Liver (tissue), 9 donors: Measurements from ENCODE around the gene ENTPD6. TPM values are rescaled to one million over a fixed set of nuclear protein-coding genes. Genes with fewer than 3 reads are reported as not detected.

ENCODE experiments used
- DNase-seq: peaks from one replicate; pipeline ENCODE4 v3.0.0-alpha.2; 2017; ENCODE audit warnings: low spot score
- H3K27ac ChIP-seq, 2 donors: one replicate each; pipeline ENCODE4 v1.7.0; 2013; ENCODE audit warnings: inconsistent platforms in 2 of 2, low read length in 2 of 2, control low read depth in 1 of 2, low read depth in 1 of 2, mild to moderate bottlenecking in 1 of 2
- H3K27me3 ChIP-seq, 4 donors: one replicate each; pipeline versions ENCODE4 v1.6.1 to v1.7.0; 2013; ENCODE audit warnings: low read length in 3 of 4, inconsistent platforms in 1 of 4, mild to moderate bottlenecking in 1 of 4, moderate library complexity in 1 of 4; ENCODE audit not compliant: control insufficient read depth in 4 of 4, insufficient read depth in 4 of 4
- H3K36me3 ChIP-seq, 4 donors: one replicate each; pipeline versions ENCODE4 v1.6.1 to v1.7.0; 2013; ENCODE audit warnings: low read length in 3 of 4, mild to moderate bottlenecking in 3 of 4, low read depth in 1 of 4, moderate library complexity in 1 of 4; ENCODE audit not compliant: control insufficient read depth in 4 of 4, insufficient read depth in 3 of 4
- H3K4me1 ChIP-seq, 4 donors: one replicate each; pipeline versions ENCODE4 v1.6.1 to v1.7.0; 2013; ENCODE audit warnings: low read length in 3 of 4, mild to moderate bottlenecking in 3 of 4, moderate library complexity in 1 of 4; ENCODE audit not compliant: control insufficient read depth in 4 of 4, insufficient read depth in 4 of 4
- H3K4me3 ChIP-seq, 3 donors: one replicate each; pipeline versions ENCODE4 v1.6.1 to v1.7.0; 2013; ENCODE audit warnings: low read length in 3 of 3, control low read depth in 1 of 3, low read depth in 1 of 3, mild to moderate bottlenecking in 1 of 3
- H3K9ac ChIP-seq, 2 donors: one replicate each; pipeline ENCODE4 v1.7.0; 2013; ENCODE audit warnings: low read length in 2 of 2, mild to moderate bottlenecking in 2 of 2, moderate library complexity in 2 of 2, control low read depth in 1 of 2, low read depth in 1 of 2
- H3K9me3 ChIP-seq, 4 donors: one replicate each; pipeline versions ENCODE4 v1.6.1 to v1.7.0; 2013; ENCODE audit warnings: low read length in 3 of 4; ENCODE audit not compliant: control insufficient read depth in 4 of 4
- EGR1 ChIP-seq, 2 donors: IDR thresholded peaks; 2 replicates each; pipeline ENCODE4 v1.6.1; 2016 to 2018; ENCODE audit warnings: antibody characterized with exemption in 2 of 2, low read depth in 2 of 2
- FOXA1 ChIP-seq: IDR thresholded peaks from 2 replicates; pipeline ENCODE4 v1.6.1; 2016; ENCODE audit warnings: antibody characterized with exemption
- FOXA2 ChIP-seq: IDR thresholded peaks from 2 replicates; pipeline ENCODE4 v1.6.1; 2016; ENCODE audit warnings: antibody characterized with exemption
- HNF4A ChIP-seq, 2 donors: conservative IDR thresholded peaks; 2 replicates each; pipeline ENCODE4 v1.6.1; 2016; ENCODE audit warnings: antibody characterized with exemption in 2 of 2, mild to moderate bottlenecking in 2 of 2
- HNF4G ChIP-seq: IDR thresholded peaks from 2 replicates; pipeline ENCODE4 v1.6.1; 2016; ENCODE audit warnings: antibody characterized with exemption
- NR2F2 ChIP-seq: IDR thresholded peaks from 2 replicates; pipeline ENCODE4 v1.6.1; 2016; ENCODE audit warnings: antibody characterized with exemption
- RAD21 ChIP-seq, 2 donors: IDR thresholded peaks; 2 replicates each; pipeline ENCODE4 v1.6.1; 2016; ENCODE audit warnings: antibody characterized with exemption in 2 of 2, mild to moderate bottlenecking in 2 of 2
- RXRA ChIP-seq, 2 donors: IDR thresholded peaks; 2 replicates each; pipeline ENCODE4 v1.6.1; 2017 to 2018; ENCODE audit warnings: antibody characterized with exemption in 2 of 2, mild to moderate bottlenecking in 1 of 2
- SP1 ChIP-seq: IDR thresholded peaks from 2 replicates; pipeline ENCODE4 v1.6.1; 2018; ENCODE audit warnings: antibody characterized with exemption, mild to moderate bottlenecking
- TAF1 ChIP-seq: conservative IDR thresholded peaks from 2 replicates; pipeline ENCODE4 v1.6.1; 2016; ENCODE audit warnings: antibody characterized with exemption, mild to moderate bottlenecking
- YY1 ChIP-seq: IDR thresholded peaks from 2 replicates; pipeline ENCODE4 v1.6.1; 2016; ENCODE audit warnings: antibody characterized with exemption, mild to moderate bottlenecking
- WGBS: extraction: QIAGEN DNeasy Blood & Tissue Kit; methylation state at CpG from one replicate; pipeline ENCODE4 v1.1.7; 2013; 5-methylcytosine and 5-hydroxymethylcytosine counted together
- polyA plus RNA-seq, 2 donors: library from polyadenylated mRNA; stranded (reverse) in 1 of 2; unstranded in 1 of 2; fragments of 200-250 nt in 1 of 2; fragments of >200 nt in 1 of 2; fragmentation: Nextera tagmentation in 1 of 2; extraction: Ambion mirVana in 1 of 2; gene quantifications; one replicate each; pipeline versions ENCODE4 v1.2.1 to v1.2.3, GENCODE V29; 2013 to 2015
- total RNA-seq, 2 donors: library from RNA; depleted of rRNA; stranded (reverse); fragments of >200 nt; gene quantifications; one replicate each; pipeline ENCODE4 v1.2.3, GENCODE V29; 2014
- TF ChIP-seq, protein P1 (sequence below): IDR thresholded peaks from 2 replicates; pipeline ENCODE4 v1.6.1; 2016; ENCODE audit warnings: antibody characterized with exemption
- TF ChIP-seq, protein P2 (sequence below): fragments of 150-350 bp; IDR thresholded peaks from 2 replicates; pipeline ENCODE4 v1.5.1; 2017; ENCODE audit warnings: improper control_type of control experiment, low read depth, low read length; ENCODE audit not compliant: missing input control
- TF ChIP-seq, protein P3 (sequence below): IDR thresholded peaks from 2 replicates; pipeline ENCODE4 v1.6.1; 2016; ENCODE audit warnings: antibody characterized with exemption, mild to moderate bottlenecking
- donor health status: healthy.
- donor health status: healthy.
- donor health status: healthy.
- donor health status: healthy.
- donor health status: healthy.

The ENTPD6 gene
- total and polyA plus RNA-seq, 4 donors, result 14.9 to 29.9 (median 24.4) TPM

DNA sequence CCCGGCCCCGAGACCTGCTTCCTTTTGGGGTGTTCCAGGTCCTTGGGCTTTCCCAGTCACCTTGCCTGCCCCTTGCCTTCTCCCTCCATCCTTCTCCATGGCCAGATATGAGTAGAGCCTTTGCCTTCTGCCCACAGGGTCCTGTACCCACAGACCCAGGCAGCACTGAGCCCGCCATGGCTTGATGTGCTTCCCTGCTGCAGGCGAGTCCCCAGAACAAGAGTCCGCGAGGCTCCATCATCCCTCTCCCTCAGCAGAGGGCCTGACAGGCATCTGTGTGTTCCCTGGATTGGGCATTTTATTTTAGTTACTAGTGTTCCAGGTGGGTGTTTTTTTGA, 74.3 kb downstream of the ENTPD6 start:
- Histone ChIP-seq H3K36me3 (peaks cover 0 to 28% (median 5%) of the 10 kb centered on the region in 4 donors), H3K4me1 (no peaks in the 10 kb centered on the region), H3K9me3 (no peaks in the 10 kb centered on the region), H3K27me3 (no peaks in the 10 kb centered on the region), H3K27ac (no peak overlapping the region), H3K4me3 (no peak overlapping the region), H3K9ac (no peak overlapping the region)
- no peak for TF ChIP-seq RXRA (IDR thresholded peaks at IDR 0.05)
- no peak for TF ChIP-seq EGR1 (IDR thresholded peaks at IDR 0.05; ENCODE audit: low read depth in 2 of 2)
- TF ChIP-seq, protein P1, sequence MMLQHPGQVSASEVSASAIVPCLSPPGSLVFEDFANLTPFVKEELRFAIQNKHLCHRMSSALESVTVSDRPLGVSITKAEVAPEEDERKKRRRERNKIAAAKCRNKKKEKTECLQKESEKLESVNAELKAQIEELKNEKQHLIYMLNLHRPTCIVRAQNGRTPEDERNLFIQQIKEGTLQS, result no peak
- no peak for TF ChIP-seq YY1
- TF ChIP-seq HNF4A (conservative IDR thresholded peaks at IDR 0.05), result no peak
- no peak for DNase-seq
- 98% methylated on average over 6 of the region's 6 CpGs for WGBS

DNA sequence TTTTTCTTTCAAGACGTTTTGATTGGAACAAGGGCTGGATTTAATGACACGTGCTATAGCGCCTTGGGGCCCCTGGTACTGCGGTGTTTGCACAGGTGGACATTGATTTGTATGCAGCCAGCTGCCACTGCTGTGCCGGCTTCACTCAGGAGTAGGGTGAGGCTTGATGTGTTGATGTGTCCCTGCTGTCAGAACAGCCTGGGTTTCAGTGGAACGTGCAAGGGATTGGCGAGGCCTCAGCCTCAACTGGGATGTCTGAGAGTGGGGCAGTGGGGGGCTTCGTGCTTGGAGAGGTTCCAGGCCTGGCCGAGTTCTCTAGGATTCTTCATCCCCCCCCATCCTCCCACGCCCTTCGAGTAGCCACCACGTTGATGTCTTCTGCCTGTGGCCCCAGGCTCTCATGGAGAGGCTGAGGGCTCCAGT, 75.3 kb downstream of the ENTPD6 start:
- no peak overlapping the region for H3K27ac ChIP-seq
- no peak overlapping the region for H3K4me3 ChIP-seq
- 88% methylated on average over 12 of the region's 12 CpGs for WGBS
- H3K9ac ChIP-seq, result no peak overlapping the region
- H3K36me3 ChIP-seq, result peaks cover 0 to 29% (median 5%) of the 10 kb centered on the region in 4 donors
- H3K9me3 ChIP-seq, result no peaks in the 10 kb centered on the region
- H3K27me3 ChIP-seq, result no peaks in the 10 kb centered on the region
- TF ChIP-seq RXRA (IDR thresholded peaks at IDR 0.05) (no peak), TAF1 (no peak), HNF4A (conservative IDR thresholded peaks at IDR 0.05) (no peak), RAD21 (IDR thresholded peaks at IDR 0.05) (no peak), SP1 (no peak), FOXA2 (no peak), NR2F2 (no peak), HNF4G (no peak), YY1 (no peak), EGR1 (IDR thresholded peaks at IDR 0.05; ENCODE audit: low read depth in 2 of 2) (no peak), FOXA1 (no peak)
- TF ChIP-seq, protein P1, result no peak
- TF ChIP-seq, protein P2, sequence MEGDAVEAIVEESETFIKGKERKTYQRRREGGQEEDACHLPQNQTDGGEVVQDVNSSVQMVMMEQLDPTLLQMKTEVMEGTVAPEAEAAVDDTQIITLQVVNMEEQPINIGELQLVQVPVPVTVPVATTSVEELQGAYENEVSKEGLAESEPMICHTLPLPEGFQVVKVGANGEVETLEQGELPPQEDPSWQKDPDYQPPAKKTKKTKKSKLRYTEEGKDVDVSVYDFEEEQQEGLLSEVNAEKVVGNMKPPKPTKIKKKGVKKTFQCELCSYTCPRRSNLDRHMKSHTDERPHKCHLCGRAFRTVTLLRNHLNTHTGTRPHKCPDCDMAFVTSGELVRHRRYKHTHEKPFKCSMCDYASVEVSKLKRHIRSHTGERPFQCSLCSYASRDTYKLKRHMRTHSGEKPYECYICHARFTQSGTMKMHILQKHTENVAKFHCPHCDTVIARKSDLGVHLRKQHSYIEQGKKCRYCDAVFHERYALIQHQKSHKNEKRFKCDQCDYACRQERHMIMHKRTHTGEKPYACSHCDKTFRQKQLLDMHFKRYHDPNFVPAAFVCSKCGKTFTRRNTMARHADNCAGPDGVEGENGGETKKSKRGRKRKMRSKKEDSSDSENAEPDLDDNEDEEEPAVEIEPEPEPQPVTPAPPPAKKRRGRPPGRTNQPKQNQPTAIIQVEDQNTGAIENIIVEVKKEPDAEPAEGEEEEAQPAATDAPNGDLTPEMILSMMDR, result no peak
- TF ChIP-seq, protein P3, sequence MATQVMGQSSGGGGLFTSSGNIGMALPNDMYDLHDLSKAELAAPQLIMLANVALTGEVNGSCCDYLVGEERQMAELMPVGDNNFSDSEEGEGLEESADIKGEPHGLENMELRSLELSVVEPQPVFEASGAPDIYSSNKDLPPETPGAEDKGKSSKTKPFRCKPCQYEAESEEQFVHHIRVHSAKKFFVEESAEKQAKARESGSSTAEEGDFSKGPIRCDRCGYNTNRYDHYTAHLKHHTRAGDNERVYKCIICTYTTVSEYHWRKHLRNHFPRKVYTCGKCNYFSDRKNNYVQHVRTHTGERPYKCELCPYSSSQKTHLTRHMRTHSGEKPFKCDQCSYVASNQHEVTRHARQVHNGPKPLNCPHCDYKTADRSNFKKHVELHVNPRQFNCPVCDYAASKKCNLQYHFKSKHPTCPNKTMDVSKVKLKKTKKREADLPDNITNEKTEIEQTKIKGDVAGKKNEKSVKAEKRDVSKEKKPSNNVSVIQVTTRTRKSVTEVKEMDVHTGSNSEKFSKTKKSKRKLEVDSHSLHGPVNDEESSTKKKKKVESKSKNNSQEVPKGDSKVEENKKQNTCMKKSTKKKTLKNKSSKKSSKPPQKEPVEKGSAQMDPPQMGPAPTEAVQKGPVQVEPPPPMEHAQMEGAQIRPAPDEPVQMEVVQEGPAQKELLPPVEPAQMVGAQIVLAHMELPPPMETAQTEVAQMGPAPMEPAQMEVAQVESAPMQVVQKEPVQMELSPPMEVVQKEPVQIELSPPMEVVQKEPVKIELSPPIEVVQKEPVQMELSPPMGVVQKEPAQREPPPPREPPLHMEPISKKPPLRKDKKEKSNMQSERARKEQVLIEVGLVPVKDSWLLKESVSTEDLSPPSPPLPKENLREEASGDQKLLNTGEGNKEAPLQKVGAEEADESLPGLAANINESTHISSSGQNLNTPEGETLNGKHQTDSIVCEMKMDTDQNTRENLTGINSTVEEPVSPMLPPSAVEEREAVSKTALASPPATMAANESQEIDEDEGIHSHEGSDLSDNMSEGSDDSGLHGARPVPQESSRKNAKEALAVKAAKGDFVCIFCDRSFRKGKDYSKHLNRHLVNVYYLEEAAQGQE, result no peak
- no peaks in the 10 kb centered on the region for H3K4me1 ChIP-seq
- DNase-seq, result no peak
